ENCODE measurements around the gene ALX4.

ALX4 gene

DNA sequence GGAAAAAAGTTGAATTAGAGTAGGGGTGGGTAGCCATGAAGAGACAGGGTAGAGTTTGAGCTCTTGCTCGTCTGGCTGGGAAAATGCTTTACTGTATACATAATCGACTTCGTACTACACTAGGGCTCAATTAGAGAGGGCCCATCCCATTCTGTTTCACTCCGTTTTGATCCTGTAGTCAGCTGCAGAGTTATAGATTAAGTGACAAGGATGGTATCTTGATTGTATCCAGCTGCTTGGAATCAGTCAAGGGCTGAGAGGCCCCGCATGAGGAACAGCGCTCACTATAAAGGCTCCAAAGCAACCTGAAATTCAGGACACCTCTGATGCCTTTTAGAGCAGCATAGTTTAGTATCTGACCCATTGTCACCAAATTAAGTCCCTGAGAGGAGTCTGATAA lies 81.6 kb downstream of the ALX4 start:
- Histone ChIP-seq H2AFZ (ENCODE audit: low read length) (no peak overlapping the region), H2AK5ac (ENCODE audit: low read depth, low read length) (no peak overlapping the region), H3K4ac (ENCODE audit: low read length) (no peak overlapping the region), H2BK15ac (ENCODE audit: low read length) (no peak overlapping the region), H3K23ac (ENCODE audit: low read depth, low read length, poor library complexity) (no peak overlapping the region), H4K91ac (ENCODE audit: low read depth, low read length, poor library complexity) (no peak overlapping the region), H2BK120ac (ENCODE audit: low read depth, low read length) (no peak overlapping the region), H3K4me2 (ENCODE audit: insufficient read depth, low read length, poor library complexity, severe bottlenecking) (no peak overlapping the region), H3K27me3 (ENCODE audit: control insufficient read depth in 3 of 3, insufficient read depth in 3 of 3, low read depth in 1 of 3, low read length in 3 of 3) (no peaks in the 10 kb centered on the region), H3K36me3 (replicated peaks in 1 of 2; ENCODE audit: control insufficient read depth in 2 of 2, insufficient read depth in 2 of 2, low read length in 2 of 2) (no peaks in the 10 kb centered on the region), H4K8ac (ENCODE audit: low read depth, low read length) (no peak overlapping the region), H3K14ac (ENCODE audit: low read length) (no peak overlapping the region), H3K9me3 (replicated peaks in 1 of 2; ENCODE audit: control insufficient read depth in 2 of 2, insufficient read depth in 1 of 2, low read depth in 1 of 2, low read length in 2 of 2) (no peaks in the 10 kb centered on the region), H3K9ac (ENCODE audit: low read depth, low read length, poor library complexity) (no peak overlapping the region), H3K27ac (replicated peaks; ENCODE audit: low read length) (no peak overlapping the region), H3K79me1 (ENCODE audit: low read depth, low read length) (no peaks in the 10 kb centered on the region), H3K18ac (ENCODE audit: low read length) (no peak overlapping the region), H3K4me3 (ENCODE audit: low read length in 2 of 2) (no peak overlapping the region), H2BK12ac (ENCODE audit: low read length) (no peak overlapping the region), H3K4me1 (ENCODE audit: control insufficient read depth in 2 of 2, insufficient read depth in 1 of 2, low read depth in 1 of 2, low read length in 2 of 2) (peaks cover 0 to 12% of the 10 kb centered on the region in 2 donors), H2BK5ac (ENCODE audit: low read length) (no peak overlapping the region)
- no peak for DNase-seq (ENCODE audit: low spot score)
- WGBS, 2 donors (ENCODE audit: extremely low coverage in 2 of 2, insufficient read length in 2 of 2, insufficient replicate concordance in 1 of 2): no CpG with 5 or more reads among the region's 6 CpGs

DNA sequence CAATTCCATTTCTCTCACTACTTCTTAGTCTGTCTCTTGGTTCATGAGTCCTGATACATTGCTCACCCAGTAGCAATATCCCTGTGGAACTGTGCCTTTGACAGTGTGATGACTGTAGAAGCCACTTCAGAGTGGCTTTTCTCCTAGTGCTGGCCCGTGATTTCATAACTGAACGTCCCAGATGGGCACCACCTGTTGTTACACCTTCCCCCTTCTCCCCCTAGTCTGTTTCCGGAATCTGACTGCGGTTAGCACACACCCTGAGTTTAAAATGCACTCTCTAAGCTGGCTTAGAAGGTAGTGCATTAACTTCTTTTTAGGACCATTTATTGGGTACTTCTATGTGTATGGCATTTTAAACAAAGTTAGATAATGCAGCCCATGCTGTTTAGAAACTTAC lies 83.0 kb downstream of the ALX4 start:
- H3K27me3 ChIP-seq (ENCODE audit: control insufficient read depth in 3 of 3, insufficient read depth in 3 of 3, low read depth in 1 of 3, low read length in 3 of 3): no peaks in the 10 kb centered on the region
- H2AK5ac ChIP-seq (ENCODE audit: low read depth, low read length): no peak overlapping the region
- no peak overlapping the region for H3K18ac ChIP-seq (ENCODE audit: low read length)
- no peaks in the 10 kb centered on the region for H3K79me1 ChIP-seq (ENCODE audit: low read depth, low read length)
- H3K36me3 ChIP-seq (replicated peaks in 1 of 2; ENCODE audit: control insufficient read depth in 2 of 2, insufficient read depth in 2 of 2, low read length in 2 of 2): no peaks in the 10 kb centered on the region
- H3K14ac ChIP-seq (ENCODE audit: low read length): no peak overlapping the region
- H3K4me2 ChIP-seq (ENCODE audit: insufficient read depth, low read length, poor library complexity, severe bottlenecking): no peak overlapping the region
- peaks cover 0 to 12% of the 10 kb centered on the region in 2 donors for H3K4me1 ChIP-seq (ENCODE audit: control insufficient read depth in 2 of 2, insufficient read depth in 1 of 2, low read depth in 1 of 2, low read length in 2 of 2)
- no peak overlapping the region for H4K91ac ChIP-seq (ENCODE audit: low read depth, low read length, poor library complexity)
- H2AFZ ChIP-seq (ENCODE audit: low read length): no peak overlapping the region
- H3K9me3 ChIP-seq (replicated peaks in 1 of 2; ENCODE audit: control insufficient read depth in 2 of 2, insufficient read depth in 1 of 2, low read depth in 1 of 2, low read length in 2 of 2): no peaks in the 10 kb centered on the region
- H4K8ac ChIP-seq (ENCODE audit: low read depth, low read length): no peak overlapping the region
- H2BK15ac ChIP-seq (ENCODE audit: low read length): no peak overlapping the region
- no peak overlapping the region for H3K9ac ChIP-seq (ENCODE audit: low read depth, low read length, poor library complexity)
- no peak overlapping the region for H3K27ac ChIP-seq (replicated peaks; ENCODE audit: low read length)
- DNase-seq (ENCODE audit: low spot score): no peak
- no peak overlapping the region for H2BK120ac ChIP-seq (ENCODE audit: low read depth, low read length)
- H2BK12ac ChIP-seq (ENCODE audit: low read length): no peak overlapping the region
- H3K23ac ChIP-seq (ENCODE audit: low read depth, low read length, poor library complexity): no peak overlapping the region
- H2BK5ac ChIP-seq (ENCODE audit: low read length): no peak overlapping the region
- no peak overlapping the region for H3K4ac ChIP-seq (ENCODE audit: low read length)
- H3K4me3 ChIP-seq (ENCODE audit: low read length in 2 of 2): no peak overlapping the region
- no CpG with 5 or more reads among the region's 4 CpGs for WGBS, 2 donors (ENCODE audit: extremely low coverage in 2 of 2, insufficient read length in 2 of 2, insufficient replicate concordance in 1 of 2)

DNA sequence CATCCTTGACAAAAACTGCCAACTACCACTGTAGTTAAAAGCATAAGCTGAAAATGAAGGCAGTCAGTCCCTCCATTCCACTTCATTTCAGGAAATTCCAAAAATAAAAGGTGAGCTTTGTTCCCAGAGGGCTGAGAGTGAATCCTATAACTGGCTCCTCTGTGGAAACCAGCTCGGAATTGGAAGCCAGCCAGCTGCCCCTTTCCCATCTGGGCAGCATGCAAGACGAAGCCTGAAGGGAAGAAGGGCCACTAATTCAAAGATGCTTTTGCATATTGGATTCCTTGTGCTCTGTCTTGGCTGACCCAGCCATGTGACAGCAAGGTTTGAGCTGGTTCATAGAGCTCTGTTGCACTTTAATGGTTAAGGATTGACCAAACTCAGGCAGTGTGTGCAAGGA lies 83.4 kb downstream of the ALX4 start:
- H3K23ac ChIP-seq (ENCODE audit: low read depth, low read length, poor library complexity): no peak overlapping the region
- no peak overlapping the region for H4K8ac ChIP-seq (ENCODE audit: low read depth, low read length)
- no peak overlapping the region for H3K18ac ChIP-seq (ENCODE audit: low read length)
- H4K91ac ChIP-seq (ENCODE audit: low read depth, low read length, poor library complexity): no peak overlapping the region
- H3K14ac ChIP-seq (ENCODE audit: low read length): no peak overlapping the region
- H2BK120ac ChIP-seq (ENCODE audit: low read depth, low read length): no peak overlapping the region
- no peak overlapping the region for H3K9ac ChIP-seq (ENCODE audit: low read depth, low read length, poor library complexity)
- no peak overlapping the region for H2AFZ ChIP-seq (ENCODE audit: low read length)
- DNase-seq (ENCODE audit: low spot score): no peak
- no peak overlapping the region for H3K27ac ChIP-seq (replicated peaks; ENCODE audit: low read length)
- H3K4me2 ChIP-seq (ENCODE audit: insufficient read depth, low read length, poor library complexity, severe bottlenecking): no peak overlapping the region
- H3K4ac ChIP-seq (ENCODE audit: low read length): no peak overlapping the region
- H2BK5ac ChIP-seq (ENCODE audit: low read length): no peak overlapping the region
- H3K36me3 ChIP-seq (replicated peaks in 1 of 2; ENCODE audit: control insufficient read depth in 2 of 2, insufficient read depth in 2 of 2, low read length in 2 of 2): no peaks in the 10 kb centered on the region
- H3K4me1 ChIP-seq (ENCODE audit: control insufficient read depth in 2 of 2, insufficient read depth in 1 of 2, low read depth in 1 of 2, low read length in 2 of 2): peaks cover 0 to 12% of the 10 kb centered on the region in 2 donors
- WGBS, 2 donors (ENCODE audit: extremely low coverage in 2 of 2, insufficient read length in 2 of 2, insufficient replicate concordance in 1 of 2): no CpG with 5 or more reads among the region's 2 CpGs
- no peaks in the 10 kb centered on the region for H3K27me3 ChIP-seq (ENCODE audit: control insufficient read depth in 3 of 3, insufficient read depth in 3 of 3, low read depth in 1 of 3, low read length in 3 of 3)
- H3K79me1 ChIP-seq (ENCODE audit: low read depth, low read length): no peaks in the 10 kb centered on the region
- no peaks in the 10 kb centered on the region for H3K9me3 ChIP-seq (replicated peaks in 1 of 2; ENCODE audit: control insufficient read depth in 2 of 2, insufficient read depth in 1 of 2, low read depth in 1 of 2, low read length in 2 of 2)
- no peak overlapping the region for H2BK12ac ChIP-seq (ENCODE audit: low read length)
- no peak overlapping the region for H2BK15ac ChIP-seq (ENCODE audit: low read length)
- no peak overlapping the region for H2AK5ac ChIP-seq (ENCODE audit: low read depth, low read length)
- H3K4me3 ChIP-seq (ENCODE audit: low read length in 2 of 2): no peak overlapping the region

DNA sequence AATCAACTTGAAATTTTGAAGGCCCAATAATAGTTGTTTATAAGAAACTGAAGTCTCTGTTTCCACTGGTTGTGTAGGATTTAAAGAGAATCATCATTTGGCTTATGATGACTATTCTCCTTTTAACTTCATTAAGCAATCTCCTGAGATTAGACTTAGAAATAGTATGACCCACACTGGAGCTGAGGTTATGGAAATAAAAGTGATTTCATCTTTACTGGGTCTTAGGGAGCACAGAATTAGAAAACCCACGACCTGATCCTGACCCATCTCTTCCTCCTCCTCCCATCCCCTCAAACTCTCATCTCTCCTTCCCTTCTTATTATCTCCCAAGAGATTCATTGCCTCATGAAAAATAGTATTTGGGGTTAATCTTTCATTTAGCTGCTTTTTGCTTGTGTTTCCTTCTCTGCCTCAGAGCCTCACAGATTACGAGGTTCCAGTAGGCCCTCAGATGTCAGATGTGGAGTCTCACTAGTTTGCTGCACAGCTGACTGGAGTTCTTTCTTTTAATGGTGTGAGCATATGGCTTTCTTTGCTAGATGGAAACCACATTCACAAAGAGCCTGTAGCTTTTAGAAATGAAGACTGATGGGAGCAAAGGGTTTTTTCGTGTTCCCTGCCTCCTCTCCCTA lies 85.0 kb downstream of the ALX4 start:
- Histone ChIP-seq H3K27ac (replicated peaks; ENCODE audit: low read length) (no peak overlapping the region), H3K4me1 (ENCODE audit: control insufficient read depth in 2 of 2, insufficient read depth in 1 of 2, low read depth in 1 of 2, low read length in 2 of 2) (peaks cover 0 to 11% of the 10 kb centered on the region in 2 donors), H3K4me3 (ENCODE audit: low read length in 2 of 2) (no peak overlapping the region), H2AFZ (ENCODE audit: low read length) (no peak overlapping the region), H2BK12ac (ENCODE audit: low read length) (no peak overlapping the region), H3K4me2 (ENCODE audit: insufficient read depth, low read length, poor library complexity, severe bottlenecking) (no peak overlapping the region), H3K9me3 (replicated peaks in 1 of 2; ENCODE audit: control insufficient read depth in 2 of 2, insufficient read depth in 1 of 2, low read depth in 1 of 2, low read length in 2 of 2) (no peaks in the 10 kb centered on the region), H4K91ac (ENCODE audit: low read depth, low read length, poor library complexity) (no peak overlapping the region), H4K8ac (ENCODE audit: low read depth, low read length) (no peak overlapping the region), H2BK15ac (ENCODE audit: low read length) (no peak overlapping the region), H2BK120ac (ENCODE audit: low read depth, low read length) (no peak overlapping the region), H3K18ac (ENCODE audit: low read length) (no peak overlapping the region), H3K79me1 (ENCODE audit: low read depth, low read length) (no peaks in the 10 kb centered on the region), H2AK5ac (ENCODE audit: low read depth, low read length) (no peak overlapping the region), H3K9ac (ENCODE audit: low read depth, low read length, poor library complexity) (no peak overlapping the region), H3K4ac (ENCODE audit: low read length) (no peak overlapping the region), H2BK5ac (ENCODE audit: low read length) (no peak overlapping the region), H3K23ac (ENCODE audit: low read depth, low read length, poor library complexity) (no peak overlapping the region), H3K36me3 (replicated peaks in 1 of 2; ENCODE audit: control insufficient read depth in 2 of 2, insufficient read depth in 2 of 2, low read length in 2 of 2) (no peaks in the 10 kb centered on the region), H3K14ac (ENCODE audit: low read length) (no peak overlapping the region), H3K27me3 (ENCODE audit: control insufficient read depth in 3 of 3, insufficient read depth in 3 of 3, low read depth in 1 of 3, low read length in 3 of 3) (no peaks in the 10 kb centered on the region)
- DNase-seq (ENCODE audit: low spot score): no peak
- no CpG with 5 or more reads among the region's 3 CpGs for WGBS, 2 donors (ENCODE audit: extremely low coverage in 2 of 2, insufficient read length in 2 of 2, insufficient replicate concordance in 1 of 2)
